ENCODE data around the gene NMRK2.
"Not testable (repeated sequence)": the region's sequence is repeated elsewhere in the genome, so short reads cannot be mapped to it uniquely, and the experiment has no call there.

The NMRK2 gene

GRCh38 chr19:3938300-3938950 is 5.6 kb downstream of the NMRK2 start:
- DNase-seq = not testable (repeated sequence)

DNA sequence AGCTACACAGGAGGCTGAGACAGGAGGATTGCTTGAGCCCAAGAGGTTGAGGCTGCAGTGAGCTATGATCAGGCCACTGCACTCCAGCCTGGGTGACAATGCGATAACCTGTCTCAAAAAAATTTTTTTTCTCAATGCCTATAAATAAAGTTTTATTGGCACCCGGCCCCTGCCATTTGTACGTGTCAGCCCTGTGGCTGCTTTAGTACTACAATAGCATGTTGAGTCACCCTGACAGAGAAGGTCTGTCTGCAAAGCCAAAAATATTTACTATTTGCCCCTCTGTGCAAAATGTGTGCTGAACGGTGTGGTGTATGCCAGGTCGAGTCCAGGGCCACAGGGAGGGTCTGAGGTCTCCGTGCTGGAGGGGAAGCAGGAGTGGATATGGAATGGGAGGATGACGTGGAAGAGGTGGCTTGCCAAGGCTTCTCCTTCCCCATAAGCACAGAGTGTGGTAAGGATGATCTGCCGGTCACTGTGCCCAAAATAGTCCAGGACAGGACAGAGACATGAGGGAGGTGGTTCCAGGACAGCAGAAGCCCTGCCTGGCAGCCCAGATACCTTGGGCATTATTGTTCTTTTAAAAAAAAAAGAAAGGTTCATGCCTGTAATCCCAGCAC is 10.0 kb downstream of the NMRK2 start:
- DNase-seq = no peak

GRCh38 chr19:3944018-3944721 is 11.3 kb downstream of the NMRK2 start:
- no peak for DNase-seq

DNA sequence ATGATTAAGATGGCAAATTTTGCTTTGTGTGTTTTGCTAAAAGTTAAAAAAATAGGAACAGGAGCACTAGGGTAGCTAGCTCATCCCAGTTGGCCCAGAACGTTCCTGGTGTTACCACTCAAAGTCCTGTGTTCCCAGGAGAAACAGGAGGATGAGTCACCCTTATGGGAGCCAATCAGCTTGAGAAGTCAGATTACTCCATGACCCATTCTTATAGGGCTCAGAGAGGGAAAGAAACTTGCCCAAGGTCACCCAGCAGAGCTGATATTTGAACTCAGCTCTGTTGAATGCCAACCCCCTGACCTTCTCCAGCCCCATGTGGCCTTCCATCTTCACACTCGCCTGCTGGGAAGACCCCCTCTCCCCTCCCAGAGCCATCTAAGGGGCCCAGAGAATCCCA is 13.0 kb downstream of the NMRK2 start:
- DNase-seq = no peak

GRCh38 chr19:3947316-3947933 is 14.6 kb downstream of the NMRK2 start:
- DNase-seq = not testable (repeated sequence)

DNA sequence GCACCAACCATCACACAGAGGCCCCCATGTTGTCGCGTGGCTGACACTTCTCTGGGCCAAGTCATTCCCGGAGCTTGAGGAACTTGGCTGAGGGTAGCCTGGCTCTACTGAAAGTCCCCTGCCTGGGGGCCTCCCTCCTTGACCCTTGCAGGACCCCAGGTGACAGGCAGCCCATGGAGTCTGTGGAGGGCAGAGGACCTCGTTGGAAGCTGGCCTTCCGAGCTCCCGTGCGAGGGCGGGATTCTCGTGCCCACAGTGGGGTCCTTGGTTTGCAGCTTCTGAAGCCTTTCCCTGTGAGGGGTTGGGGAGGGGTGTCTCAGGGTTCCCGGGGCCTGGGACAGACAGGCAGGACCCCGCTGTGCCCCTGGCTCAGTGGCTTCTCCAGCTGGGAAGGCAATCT is 16.4 kb downstream of the NMRK2 start:
- no peak for DNase-seq

DNA sequence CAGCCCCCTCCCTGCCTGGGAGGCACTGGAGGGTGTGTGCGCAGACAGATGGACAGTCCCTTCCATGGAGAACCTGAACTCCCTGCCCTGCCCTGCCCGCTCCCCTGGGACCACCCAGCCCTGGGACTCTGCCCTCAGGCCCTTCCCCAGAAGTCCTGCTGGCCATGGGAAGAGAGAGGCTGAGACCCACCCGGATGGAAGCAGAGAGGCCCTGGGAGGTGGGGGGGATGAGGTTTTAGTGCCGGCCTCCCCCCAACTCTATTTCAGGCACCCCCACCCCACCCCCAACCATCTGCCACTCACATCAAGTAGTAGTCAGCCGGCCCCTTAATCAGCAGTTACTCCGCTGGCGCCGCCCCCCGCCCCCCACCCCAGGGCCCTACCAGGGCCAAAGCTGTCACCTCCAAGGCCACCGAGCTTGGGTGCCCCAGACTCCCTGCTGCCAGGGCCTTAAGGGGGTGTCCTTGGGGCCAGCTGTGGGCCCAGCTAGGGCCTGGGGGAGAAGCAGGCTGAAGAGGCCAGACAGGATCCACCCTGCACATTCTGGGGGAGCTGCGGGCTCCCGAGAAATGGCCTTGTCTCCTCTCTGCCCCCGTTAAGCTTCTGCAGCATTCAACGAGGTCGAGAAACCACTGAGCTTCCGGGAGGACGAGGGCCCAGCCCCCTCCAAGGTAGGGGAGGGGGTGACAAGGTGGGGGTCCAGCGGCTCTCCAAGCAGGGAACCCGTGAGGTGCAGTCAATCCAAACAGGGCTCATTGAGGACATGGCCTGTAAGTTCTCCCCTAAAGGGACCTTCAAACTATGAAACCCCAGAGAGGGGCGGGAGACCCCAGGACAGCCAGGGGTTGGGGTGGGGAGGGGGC is 17.4 kb downstream of the NMRK2 start:
- DNase-seq = no peak

- DNase-seq = no peak
Observed at GRCh38 chr19:3950871-3951861, 18.3 kb downstream of the NMRK2 start.

GRCh38 chr19:3952755-3953276 is 19.9 kb downstream of the NMRK2 start:
- not testable (repeated sequence) for DNase-seq

DNA sequence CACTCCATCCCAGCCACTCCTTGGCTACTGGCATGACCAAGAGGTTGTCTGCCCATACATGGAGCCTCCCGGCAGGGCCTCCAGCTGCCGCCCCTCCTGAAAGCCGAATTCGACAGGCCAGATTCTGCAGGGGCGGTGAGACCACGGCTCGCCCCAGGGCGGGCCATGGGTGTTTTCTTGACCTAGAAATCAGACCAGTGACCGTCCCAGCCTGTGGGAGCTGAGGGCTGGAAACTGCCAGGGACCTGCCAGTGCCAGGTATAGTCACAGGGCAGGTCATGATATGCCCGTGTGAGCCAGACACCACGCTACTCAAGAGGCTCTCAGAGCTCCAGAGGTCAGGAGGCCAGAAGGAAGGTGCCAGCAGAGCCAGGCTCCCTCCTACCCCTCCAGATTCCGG is 21.2 kb downstream of the NMRK2 start:
- no peak for DNase-seq

- DNase-seq = not testable (repeated sequence)
Observed at GRCh38 chr19:3955276-3955675, 22.4 kb downstream of the NMRK2 start.

DNA sequence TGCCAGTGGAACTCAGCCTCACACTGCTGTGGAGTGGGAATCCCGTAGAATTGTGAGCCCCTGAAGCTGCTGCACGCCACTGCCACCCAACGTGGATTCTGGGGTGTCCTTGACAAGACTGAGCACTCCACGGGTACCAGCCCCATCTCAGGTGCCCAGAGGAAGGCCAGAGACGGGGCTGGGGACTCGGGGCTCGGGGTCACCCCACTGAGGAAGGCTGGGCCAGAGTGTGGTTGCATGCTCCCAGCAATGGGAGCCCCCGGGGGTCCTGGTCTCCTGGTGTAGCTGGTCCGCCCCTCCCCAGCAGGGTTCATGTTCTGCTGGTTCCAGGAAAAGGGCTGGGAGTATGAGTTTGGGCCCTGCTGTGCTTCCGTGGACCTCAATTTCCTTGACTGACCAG is 22.8 kb downstream of the NMRK2 start:
- DNase-seq = no peak

DNA sequence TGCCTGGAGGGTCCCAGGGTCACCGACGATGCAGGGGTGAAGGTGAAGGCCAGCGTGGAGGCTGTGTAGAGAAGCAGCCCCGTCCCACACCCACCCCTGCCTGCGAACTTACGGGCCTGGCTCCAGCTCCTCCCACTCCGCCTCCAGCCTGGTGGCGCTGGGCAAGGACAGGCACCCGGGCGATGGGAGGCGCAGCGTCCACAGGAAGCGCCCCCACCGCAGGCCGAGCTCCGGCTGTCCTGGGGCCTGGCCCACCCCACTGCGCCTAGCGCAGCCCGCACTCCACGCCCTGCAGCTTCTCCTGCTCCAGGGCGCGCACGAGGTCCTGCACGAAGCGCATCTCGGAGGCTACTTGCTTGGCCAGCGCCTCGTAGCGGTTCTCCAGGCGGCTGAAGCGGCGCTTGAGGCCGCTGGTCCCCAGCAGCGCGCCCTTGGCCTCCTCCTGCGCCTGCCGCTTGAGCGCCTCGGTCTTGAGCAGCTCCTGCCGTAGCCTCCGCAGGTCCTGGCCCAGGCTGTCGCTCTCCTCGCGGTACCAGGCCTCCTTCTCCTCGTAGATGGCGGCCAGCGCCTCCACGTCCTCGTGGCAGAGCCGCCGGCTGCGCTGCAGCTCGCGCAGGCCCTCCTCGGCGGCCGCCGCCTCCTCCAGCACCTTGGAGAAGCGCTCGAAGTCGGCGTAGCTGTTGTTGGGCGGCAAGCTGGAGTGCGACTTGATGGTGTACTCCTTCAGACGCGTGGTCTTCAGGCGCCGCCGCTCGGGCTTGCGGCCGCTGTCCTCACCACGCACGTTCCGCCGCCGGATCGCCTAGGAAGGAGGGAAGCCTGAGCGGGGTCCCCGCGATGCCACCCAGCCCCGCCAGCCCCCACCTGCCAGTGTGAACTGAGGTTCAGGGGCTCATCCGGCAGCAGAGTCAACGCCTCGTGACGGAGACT is 26.2 kb downstream of the NMRK2 start:
- DNase-seq = no peak

DNA sequence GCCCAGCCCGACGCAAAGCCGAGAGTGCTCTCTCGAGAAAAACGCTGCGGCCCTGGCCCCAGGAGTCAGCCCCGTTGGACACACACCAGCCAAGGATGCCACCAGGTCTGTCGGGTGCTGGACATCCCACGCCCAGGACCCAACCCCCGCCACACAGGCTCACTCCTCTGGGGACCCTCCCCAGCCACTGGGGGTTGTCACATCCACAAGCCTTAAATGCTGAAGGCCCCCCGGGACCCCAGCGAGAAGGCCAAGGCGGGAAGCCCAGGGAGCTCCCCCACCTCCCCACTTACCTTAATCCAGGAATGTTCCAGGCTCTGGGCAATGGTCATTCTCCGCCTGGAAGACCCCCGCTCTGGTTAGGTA is 26.9 kb downstream of the NMRK2 start:
- no peak for DNase-seq

GRCh38 chr19:3961007-3961406 is 28.1 kb downstream of the NMRK2 start:
- no peak for DNase-seq

- DNase-seq = no peak
Observed at GRCh38 chr19:3963458-3964255, 30.8 kb downstream of the NMRK2 start.

- no peak for DNase-seq
Observed at GRCh38 chr19:3964256-3965194, 31.7 kb downstream of the NMRK2 start.
